ENCODE data around the gene ZBED1.

DNA sequence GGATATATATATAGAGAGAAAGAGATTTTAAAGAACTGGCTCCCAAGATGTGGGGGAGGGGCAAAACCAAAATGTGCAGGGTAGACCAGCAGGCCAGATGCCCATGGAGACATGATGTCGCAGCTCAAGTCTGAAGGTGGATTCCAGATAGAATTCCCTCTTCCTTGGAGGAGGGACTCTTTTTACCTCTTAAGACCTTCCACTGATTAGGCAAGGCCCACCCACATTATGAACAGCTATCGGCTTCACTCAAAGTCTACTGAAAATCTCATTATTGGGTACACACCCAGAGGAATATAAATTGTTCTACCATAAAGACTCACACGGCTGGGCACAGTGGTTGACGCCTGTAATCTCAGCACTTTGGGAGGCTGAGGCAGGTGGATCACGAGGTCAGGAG lies 59.3 kb downstream of the ZBED1 start:
- TF ChIP-seq, protein P1, sequence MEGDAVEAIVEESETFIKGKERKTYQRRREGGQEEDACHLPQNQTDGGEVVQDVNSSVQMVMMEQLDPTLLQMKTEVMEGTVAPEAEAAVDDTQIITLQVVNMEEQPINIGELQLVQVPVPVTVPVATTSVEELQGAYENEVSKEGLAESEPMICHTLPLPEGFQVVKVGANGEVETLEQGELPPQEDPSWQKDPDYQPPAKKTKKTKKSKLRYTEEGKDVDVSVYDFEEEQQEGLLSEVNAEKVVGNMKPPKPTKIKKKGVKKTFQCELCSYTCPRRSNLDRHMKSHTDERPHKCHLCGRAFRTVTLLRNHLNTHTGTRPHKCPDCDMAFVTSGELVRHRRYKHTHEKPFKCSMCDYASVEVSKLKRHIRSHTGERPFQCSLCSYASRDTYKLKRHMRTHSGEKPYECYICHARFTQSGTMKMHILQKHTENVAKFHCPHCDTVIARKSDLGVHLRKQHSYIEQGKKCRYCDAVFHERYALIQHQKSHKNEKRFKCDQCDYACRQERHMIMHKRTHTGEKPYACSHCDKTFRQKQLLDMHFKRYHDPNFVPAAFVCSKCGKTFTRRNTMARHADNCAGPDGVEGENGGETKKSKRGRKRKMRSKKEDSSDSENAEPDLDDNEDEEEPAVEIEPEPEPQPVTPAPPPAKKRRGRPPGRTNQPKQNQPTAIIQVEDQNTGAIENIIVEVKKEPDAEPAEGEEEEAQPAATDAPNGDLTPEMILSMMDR (IDR thresholded peaks at IDR 0.05; ENCODE audit: insufficient read depth, low read length, poor library complexity, severe bottlenecking): no peak
- TF ChIP-seq EZH2phosphoT487 (conservative IDR thresholded peaks at IDR 0.05; ENCODE audit: low read length): no peak
